GM19455 (cell line): ENCODE results near the gene POLR2L.

ENCODE experiments used
- ATAC-seq: cut with Tn5 transposase; IDR thresholded peaks from one replicate; pipeline ENCODE4 v1.9.1; 2021; ENCODE audit not compliant: unreplicated experiment

Gene POLR2L

DNA sequence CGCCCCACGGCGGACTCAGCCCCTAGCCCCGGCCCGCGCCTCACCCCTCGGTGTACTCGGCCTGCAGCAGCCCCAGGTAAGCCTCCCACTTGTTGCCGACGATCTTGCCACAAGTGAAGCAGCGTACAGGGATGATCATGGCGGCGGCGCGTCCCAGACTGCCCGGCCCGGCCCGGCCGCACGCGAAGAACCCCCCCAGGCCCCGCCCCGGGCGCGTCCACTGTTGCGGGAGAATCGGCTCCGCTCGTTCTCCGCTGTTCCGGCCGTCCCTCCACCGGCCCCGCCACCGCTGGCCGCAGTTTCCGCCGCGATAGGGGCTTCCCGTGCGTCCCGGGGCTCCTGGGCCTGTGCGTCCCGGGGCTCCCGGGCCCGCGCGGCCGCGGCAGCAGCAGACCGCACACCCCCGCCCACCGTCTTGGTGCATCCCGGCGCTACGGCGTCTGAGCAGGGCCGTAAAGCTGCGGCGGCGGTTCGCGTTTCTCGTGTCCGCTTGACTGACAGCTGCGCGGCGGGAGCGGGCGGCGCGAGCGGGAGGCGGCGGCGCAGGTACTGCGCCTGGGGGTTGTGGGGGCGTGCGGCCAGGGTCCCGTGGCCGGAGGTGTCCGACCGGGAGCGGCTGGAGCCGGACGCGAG lies at the start of gene POLR2L, which contains the start of gene TSPAN4:
Gene POLR2L (minus strand): TSS at position 160 of the 633 bp plus-strand sequence. CDS start 21 bp downstream, at position 139.
Gene TSPAN4 (plus strand): TSS at position 483 of the 633 bp plus-strand sequence. CDS start 7,453 bp downstream, outside the sequence.
- ATAC-seq: peak; percentile 63

DNA sequence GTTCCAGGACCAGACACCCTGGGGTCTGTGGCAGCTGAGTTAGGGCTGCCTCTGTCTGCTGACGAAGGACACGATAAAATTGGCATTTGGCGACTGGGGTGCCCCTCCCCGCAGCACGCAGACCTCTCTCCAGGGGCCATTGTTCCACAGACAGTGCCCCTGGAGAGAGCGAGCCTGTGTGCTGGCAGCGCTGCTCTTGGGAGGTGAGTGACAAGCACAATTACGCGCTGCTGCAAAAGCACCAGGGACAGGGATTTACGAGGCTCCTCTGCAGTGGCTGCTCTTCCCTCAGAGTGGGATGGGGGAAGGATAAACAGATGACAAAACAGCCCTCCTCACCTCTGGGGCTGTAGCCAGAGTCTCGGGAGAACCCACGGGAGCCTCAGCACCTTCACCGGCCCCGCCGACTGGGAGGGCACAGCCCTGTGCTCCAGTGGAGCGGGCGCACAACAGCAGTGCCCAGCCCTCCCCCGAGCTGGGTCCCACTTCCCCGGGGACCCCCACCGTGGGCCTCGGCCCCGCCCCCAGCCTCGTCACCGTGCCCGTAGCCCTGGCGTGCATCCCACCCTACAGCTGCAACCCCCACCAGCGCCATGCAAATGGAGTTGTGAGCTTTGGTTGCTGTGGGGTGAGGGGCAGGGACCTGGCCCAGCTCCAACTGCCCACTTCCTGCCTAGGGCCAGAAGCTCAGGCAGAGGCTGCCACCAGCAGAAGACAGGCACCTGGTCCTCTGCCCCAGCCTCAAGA lies 48.6 kb upstream of the POLR2L start:
- ATAC-seq: no peak

DNA sequence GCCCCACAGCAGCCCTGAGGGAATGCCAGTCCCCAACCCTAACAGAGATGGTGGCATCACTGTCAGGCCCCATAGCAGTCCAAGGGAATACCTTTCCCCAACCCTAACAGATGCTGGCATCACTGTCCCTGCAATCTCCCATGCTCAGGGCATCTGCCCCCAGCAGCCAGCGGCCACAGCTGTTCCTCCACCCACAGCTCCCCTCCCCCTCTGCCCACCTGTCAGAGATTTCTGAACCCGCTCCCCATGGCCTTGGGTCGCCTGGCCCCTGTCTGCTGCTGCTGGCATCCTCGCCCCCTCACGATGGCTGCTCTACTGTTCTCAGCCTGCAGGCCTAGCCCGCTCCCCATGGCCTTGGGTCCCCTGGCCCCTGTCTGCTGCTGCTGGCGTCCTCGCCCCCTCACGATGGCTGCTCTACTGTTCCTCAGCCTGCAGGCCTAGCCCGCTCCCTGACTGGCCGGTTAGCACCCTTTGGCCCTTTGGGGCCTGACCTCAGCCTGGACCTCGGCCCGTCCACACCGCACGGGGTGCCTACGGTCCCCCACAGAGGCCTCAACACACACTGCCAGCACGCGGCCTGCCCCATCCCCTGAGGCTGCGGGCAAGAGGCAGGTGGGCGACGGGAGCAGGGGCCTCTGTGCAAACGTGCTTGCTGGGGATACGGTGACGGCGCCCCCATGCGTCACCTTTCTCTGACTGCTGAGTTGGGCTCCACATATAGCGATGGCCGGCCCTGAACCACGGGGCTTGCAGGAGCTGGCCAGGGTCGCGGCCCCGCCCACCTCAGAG lies 47.6 kb upstream of the POLR2L start:
- ATAC-seq: no peak

DNA sequence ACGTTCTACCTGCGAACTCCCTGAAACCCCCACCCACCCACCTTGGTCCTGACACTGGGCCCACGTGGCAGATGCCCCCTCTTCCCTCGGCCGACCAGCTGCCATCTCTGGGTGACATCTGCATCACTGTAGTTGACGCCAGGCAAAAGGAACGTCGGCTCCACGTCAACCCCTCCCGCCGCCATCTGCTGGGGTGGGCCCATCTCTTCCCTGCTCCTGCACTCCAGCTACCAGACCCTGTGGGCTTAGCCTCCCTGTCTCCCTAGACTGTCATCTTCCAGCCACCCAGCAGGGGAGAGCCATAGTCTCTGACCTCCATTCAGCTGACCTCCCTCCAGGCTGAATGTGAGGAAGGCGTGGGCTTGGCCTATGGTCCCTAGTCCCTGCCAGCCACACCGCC lies 46.9 kb upstream of the POLR2L start:
- no peak for ATAC-seq

DNA sequence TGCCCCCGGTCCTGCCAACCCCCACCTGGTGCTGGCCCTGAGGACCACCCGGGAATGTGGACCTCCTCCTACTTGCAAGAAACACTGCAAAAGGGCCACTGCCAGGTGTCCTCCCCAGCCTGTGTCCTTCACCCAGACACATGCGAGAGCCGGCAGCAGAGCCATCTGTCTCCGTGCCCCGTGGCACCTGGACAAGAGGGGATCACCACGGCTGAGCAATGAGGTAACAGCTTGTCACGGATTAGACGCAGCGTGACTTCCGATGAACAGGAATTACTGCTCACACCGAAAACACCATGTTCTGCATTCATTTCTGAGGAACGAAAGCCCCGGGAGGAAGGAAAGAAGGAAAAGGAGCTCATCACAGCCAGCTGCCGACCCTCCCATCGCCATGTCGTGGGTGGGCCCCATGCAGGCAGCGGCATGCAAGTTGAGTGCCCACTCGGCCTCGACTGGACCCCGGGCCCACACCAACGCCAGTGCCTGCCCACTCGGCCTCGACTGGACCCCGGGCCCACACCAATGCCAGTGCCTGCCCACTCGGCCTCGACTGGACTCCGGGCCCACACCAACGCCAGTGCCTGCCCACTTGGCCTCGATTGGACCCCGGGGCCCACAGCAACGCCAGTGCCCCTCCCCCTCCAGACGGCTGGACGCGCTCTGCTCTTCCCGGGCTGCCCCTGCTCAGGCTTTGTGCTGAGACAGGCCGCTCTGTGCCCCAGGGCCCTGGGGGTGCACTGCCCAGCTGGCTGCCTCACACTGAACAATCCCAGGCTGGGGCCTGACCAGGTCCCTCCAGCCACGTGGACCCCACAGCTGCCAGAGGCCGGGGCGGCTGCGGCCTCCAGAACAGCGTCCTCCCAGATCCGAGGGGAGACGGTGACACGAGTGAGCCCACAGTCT lies 46.2 kb upstream of the POLR2L start:
- no peak for ATAC-seq

DNA sequence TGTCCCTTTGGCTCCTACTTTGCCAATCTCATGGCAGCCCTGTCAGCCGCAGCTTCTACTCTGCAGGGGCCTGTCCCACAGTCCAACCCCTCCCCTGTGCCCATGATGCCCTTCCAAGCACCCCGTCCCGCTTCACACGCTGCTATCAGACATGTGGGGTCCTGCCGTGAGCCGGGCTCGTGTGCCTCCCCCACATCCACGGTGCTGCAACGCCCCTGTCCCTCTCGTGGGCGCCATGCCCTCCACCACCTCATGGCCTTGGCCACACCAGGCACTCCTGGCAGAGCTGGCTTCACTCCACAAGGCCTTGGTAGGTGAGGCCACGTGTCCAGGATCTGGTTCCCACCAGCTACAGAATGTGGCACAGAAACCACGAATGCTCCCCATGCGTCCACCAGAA lies 45.3 kb upstream of the POLR2L start:
- ATAC-seq: no peak

DNA sequence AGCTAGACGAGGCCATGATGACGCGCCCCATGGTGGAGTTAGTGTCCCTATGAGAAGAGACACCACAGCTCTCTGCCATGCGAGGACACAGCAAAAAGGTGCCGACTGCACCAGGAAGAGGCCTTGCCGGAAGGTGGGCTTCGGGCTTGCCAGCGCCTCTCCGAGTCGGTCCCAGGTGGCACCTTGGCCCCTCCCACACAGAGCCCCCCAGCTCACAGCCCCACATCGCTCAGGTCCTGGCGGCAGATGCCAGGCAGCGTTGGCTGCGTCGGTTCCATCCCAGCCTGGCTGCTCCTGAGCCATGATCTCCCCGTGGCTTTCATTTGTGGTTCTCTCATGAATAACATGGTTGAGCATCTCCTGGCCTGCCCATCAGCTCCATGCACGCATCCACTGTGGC lies 44.2 kb upstream of the POLR2L start:
- ATAC-seq: no peak

DNA sequence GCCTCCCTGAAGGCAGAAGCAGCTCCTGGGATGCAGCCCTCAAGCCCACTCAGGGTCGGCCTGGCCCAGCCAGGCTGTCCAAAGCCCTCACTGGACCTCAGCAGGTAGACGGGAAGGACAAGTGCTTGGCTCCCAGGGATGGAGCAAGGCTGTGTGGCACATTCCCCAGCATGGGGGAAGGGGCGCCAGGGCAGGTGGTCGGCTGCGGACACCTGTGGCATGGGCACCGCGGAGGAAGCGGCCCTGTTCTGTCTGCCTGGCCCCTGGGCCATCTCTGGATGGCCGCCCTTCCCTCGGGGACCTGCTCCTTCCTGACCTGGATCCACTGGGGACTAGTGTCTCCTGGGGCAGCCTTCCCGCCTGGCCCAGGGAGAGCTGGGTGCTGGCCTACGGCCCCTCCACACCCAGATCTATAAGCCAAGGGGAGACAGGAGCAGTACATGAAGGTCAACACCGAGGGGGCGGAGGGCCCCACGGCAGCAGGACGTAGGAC lies 42.3 kb upstream of the POLR2L start:
- ATAC-seq: no peak

DNA sequence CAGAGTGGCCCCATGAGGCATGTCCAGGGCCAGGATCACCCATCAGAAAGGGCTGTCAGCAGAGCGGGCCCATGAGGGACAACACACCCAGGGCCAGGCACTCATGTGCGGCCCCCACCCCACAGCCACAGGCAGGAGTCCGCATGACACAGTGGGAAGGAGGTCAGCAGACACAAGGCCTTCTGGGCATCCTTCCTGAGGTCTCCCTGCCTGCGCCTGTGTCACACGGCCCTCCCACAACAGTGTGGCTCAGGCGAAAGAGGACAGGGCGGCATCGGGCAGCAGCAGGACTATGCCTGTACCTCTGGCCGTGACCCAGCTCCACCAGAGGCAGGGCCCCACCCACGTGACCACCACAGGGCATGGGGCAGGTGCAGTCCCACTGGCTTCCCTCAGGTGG lies 41.2 kb upstream of the POLR2L start:
- no peak for ATAC-seq

DNA sequence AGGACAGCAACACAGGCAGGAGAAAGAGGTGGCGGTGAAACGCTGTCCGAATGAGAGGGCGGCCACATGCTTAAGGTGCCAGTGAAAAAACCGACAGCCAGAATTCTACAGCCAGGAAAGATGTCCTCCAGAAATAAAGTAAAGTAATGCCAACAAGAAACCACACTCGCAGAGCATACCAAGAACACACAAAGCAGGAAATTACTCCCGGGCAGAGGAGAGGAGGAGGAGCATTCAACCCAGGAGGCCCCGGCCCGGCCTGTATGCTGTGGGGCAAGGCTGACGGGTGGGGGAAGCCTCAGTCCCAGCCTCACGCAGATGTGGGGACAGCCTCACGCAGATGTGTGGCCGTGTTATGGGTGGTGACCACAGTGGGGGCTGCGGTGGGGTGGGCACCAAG lies 40.3 kb upstream of the POLR2L start:
- no peak for ATAC-seq

DNA sequence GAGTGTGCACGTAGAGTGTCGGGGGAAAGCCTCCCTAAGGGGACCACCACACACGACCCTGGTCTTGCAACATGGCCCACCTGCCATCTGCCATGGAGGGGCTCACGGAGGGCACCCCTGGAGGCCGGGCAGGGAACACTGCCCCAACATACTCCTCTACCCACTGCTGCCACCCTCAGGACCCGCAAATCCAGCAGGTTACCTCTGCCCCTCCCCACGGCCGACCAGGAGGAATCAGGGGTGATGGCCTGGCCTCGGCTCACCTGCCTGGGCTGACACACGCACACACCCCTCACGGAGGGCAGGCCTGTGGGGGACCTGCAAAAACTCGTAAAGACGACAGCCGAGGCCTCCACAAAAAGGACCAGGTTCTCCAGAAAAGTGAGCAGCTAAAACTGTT lies 38.1 kb upstream of the POLR2L start:
- no peak for ATAC-seq

DNA sequence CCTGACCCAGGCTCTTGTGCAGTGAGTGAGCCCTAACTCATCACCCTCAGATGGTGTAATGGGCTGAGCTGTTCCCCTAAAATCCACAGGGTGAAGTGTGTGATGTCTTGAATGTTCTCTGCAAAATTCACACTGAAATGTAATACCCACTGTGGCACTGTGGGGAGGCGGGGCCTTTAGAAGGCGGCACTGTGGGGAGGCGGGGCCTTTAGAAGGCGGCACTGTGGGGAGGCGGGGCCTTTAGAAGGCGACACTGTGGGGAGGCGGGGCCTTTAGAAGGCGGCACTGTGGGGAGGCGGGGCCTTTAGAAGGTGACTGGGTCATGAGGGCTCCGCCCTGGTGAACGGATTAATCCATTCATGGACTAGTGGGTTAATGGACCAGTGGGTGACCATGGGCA lies 35.2 kb upstream of the POLR2L start:
- no peak for ATAC-seq

DNA sequence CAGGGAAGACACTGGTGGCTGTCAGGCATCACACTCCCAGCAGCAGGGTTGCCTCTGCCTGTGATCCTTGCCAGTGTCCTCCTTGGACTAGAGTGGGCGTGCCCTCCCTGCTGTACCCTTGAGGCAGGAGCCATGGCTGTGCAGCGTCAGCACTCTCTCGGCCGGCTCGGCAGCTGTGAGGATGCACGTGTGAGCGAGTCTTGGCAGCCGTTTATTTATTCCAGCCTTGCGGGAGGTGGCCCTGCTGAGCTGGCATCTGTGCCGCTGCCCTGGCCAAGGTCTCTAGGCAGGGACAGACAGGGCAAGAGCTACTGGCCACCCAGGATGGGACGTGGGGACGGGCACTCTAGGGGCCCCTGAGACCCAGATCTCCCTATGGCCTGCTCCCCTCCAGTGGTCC lies 34.2 kb upstream of the POLR2L start:
- ATAC-seq: no peak

DNA sequence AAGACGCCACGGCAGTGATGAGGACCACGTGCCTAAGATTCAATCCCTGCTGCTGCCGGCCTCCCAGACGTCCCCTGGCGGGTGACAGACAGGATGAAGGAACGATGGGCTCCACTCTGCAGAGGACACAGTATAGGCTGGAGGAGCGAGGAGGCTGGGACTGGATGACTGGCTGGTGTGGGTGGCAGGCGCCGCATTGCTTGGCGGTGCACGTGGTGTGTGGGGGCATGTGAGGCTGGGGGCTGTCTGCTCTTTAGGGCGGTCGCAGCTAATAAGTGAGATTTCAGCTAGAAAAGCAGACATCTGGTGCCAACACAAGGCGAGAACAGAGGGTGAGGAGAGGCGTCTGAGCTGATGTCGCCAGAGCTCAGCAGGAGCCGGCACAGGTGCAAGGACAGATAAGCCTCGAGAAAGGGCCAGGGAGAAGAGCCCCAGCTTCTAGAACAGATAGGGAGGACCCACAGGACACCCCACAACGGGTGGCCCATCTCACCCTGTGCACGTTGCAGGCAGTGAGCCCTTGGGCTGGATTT lies 33.5 kb upstream of the POLR2L start:
- ATAC-seq: no peak

DNA sequence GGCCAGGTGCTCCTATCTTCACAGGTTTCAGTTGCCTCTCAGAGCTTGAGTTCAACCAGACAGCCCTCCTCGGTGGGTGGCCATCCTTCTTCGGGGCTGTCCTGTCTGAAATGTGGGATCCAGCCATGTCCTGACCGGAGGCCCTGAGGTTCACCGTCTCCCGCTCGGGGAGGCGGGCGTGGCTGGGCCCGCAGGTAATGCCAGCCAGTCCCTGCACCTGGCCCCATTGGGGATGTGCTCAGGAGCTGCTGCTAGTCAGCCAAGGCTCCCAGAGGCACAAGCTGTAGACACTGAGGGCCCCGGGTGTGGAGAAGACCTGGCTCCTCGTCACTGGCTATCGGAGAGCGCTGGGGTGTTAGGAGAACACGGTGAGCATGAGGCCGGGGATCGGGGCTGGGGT lies 32.9 kb upstream of the POLR2L start:
- no peak for ATAC-seq

DNA sequence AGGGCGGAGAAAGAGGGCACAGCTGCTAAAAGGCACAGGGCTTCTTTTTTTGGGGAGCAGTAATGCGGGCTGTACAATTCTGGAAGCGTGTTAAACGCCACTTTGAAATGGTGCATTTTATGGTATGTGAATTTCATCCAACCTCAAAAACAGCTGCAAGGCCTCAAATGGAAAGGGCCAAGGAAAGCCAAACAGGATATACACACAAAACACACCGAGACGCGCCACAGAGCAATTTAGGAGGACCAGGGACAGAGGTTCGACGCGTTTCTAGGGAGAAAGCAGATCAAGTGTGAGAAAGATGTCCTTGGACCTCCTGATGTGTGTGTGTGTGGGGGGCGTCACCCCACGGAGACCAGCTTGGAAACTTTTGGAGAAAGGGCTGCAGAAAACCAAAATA lies 31.4 kb upstream of the POLR2L start:
- ATAC-seq: no peak

DNA sequence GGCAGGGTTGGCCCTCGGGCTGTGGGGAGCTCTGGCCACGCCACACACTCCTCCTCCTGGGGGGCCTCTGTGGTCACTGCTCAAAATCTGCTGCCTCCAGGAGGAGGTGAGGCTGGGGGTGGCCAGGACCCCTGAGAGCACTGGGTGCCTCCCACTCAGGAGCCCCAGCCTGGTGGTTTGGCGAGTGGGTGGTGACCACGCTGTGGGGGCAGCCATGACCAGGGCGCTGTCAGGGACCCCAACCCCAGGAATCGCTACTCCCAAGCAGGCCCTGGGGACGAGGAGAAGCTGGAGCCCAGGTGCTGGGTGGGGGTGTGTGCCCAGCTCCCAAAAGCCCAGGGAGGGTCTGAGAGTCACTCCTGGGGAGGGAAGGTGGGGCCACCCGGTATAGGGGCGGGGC lies 30.5 kb upstream of the POLR2L start:
- no peak for ATAC-seq

DNA sequence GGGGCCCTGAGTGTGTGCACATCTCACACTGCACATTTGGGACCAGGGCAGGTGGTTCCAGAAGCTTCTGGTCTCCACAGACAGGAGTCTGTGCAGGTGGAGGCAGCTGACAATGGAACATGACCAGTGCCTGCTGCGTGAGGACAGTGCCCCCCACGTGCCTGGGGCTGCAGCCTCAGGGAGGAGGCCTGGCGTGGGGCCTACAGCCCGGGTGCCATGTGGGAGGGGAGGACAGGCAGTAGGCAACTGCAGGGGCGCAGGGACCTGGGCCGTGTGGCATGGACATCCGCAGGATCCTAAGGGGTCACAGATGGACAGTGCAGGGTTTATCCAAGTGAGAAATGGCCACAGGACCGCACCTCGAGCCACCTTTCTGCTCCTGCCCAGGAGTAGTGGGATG lies 29.1 kb upstream of the POLR2L start:
- ATAC-seq: no peak

DNA sequence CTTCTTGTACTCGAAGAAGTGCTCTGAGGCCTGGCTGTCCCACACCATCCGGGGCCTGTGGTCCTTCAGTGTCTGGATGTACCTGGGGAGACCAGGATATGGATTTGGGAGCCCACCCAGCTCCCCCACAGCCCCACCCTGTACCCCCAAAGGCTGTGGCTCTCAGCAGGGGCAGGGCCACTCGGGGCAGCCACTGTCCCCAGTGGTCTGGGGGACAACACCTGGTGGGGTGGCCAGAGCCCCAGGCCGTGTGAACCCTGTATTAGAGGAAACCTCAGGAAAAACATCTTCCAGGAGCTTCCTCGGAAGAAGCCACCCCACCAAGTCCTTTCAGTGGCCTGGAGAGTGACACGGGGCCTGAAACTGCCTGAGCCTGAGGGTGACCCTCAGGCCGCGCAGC lies 28.1 kb upstream of the POLR2L start:
- no peak for ATAC-seq

DNA sequence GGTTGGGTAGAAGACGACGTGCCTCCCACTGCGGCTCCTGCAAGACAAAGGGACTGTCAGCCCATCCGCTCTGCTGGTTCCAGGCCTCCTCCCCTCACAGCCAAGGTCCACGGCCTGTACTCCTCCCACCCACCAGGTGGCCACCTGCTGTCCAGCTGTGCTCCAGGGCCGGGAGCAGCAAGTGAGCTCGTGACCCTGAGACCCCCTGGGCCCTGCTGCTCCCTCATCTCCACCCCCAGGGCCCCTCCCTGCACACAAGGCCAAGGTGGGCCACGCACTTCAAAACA lies 27.7 kb upstream of the POLR2L start:
- no peak for ATAC-seq
